GM18870 (cell line): ENCODE measurements around the gene DNER.
A peak's percentile ranks its signal among the peaks of the same experiment; 100 is the strongest.
"Not testable (repeated sequence)": the region's sequence is repeated elsewhere in the genome, so short reads cannot be mapped to it uniquely, and the experiment has no call there.

Source experiments
- ATAC-seq: cut with Tn5 transposase; IDR thresholded peaks from one replicate; pipeline ENCODE4 v1.9.1; 2021; ENCODE audit warnings: moderate library complexity; ENCODE audit not compliant: unreplicated experiment

The DNER gene

DNA sequence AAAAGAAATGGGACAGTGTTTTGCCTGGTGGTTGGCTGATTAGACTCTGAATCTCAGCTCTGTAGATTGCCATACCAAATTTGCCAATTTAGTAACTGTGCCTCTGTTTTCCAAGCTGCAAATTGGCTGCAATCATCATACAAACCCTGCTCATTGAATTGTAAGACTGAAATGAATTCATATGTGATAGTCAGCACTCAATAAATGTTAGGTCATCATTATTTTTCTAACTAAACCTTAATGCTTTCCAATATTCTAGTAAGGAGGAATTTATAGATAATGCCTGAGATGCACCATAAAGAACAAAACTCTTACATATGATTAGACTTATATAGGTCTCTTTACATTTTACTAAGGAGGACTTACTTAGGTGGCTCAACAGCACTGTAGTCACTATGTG, 85.3 kb downstream of the DNER start:
- no peak for ATAC-seq

DNA sequence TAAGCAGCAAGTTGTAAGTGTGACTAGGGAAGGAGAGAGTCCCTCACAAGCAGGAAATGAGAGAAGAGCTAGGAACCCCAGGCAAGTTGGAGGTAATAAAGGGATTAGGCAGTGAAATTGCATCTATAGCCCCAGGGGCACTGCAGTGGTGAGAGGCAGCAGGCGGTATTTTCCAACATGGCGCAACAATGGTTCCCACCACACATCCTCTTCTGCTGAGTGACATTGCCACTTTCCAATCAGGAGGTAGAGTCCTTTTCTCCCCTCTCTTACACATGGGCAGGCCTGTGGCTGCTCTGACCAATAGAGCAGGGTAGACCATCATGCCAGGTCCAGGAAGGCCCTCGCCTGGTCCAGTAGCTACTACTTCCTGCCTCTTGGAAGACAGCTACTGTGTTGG, 86.6 kb downstream of the DNER start:
- no peak for ATAC-seq

DNA sequence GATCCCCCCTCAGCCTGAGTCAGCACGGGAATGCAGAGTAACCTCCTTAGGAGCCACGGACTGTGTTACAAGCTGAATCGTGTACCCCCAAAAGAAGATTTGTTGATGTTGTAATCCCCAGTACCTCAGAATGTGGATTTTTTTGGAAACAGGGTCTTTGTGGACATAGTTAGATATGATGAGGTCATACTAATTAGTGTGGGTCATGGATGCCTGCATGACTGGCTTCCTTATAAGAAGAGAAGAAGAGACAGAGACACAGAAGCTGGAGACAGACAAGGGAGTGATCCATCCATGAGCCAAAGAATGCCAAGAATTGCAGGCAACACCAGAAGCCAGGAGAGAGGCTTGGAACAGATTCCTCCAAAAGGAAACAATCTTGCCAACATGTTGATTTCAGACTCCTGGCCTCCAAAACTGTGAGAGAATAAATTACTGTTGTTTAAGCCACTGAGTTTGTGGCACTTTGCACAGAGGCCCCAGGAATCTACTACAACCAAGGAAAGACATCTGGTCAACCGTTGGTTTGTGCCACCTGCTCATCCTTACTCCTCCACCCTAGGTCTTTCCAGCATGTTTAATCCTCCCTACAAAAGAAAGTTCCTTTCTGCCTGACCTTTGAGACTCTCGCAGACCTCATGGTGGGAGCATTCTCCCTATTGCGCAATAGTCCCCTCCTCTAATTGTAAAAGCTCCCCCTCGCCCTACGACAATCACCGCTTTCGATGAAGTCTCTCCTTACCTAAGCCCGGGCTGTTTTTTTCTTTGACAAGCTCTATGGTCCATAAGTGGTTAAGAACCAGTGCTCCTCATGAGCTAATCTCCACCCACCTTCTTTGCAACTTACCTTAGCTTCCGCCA, 91.6 kb downstream of the DNER start:
- ATAC-seq, result no peak

DNA sequence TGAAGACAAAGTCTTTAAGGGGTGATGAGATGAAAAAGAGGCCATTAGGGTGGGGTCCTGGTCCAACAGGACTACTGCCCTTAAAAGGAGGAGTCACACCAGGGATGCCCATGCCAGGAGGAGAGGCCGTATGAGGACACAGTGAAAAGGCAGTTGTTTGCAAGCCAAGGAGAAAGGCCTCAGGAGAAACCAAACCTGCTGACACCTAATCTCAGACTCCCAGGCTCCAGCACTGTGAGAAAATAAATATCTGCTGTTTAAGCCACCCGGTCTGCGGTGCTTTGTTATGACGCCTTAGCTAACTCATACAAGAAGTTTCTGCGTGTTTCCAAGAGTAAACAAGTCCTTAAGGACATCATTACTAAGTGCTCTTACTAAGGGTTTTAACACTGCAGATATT, 93.6 kb downstream of the DNER start:
- ATAC-seq, result no peak

DNA sequence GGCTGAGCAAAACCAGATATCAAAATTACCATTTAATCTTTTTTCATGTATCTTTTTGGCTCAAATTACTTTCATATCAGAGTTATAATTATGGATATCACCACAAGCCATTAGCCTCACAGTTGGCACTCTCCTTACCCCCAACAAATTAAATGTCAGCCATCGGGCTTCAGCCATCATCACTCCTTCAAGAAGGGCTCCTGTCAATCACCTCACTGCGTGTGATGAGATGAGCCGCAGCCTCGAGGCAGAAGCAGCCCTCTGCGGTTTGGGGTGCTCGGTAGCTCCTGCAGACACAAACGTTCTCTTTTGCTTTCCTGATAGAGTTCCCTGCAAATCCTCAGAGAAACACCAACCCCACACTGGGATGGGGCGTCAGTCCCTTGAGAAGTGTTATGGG, 94.1 kb downstream of the DNER start:
- no peak for ATAC-seq

DNA sequence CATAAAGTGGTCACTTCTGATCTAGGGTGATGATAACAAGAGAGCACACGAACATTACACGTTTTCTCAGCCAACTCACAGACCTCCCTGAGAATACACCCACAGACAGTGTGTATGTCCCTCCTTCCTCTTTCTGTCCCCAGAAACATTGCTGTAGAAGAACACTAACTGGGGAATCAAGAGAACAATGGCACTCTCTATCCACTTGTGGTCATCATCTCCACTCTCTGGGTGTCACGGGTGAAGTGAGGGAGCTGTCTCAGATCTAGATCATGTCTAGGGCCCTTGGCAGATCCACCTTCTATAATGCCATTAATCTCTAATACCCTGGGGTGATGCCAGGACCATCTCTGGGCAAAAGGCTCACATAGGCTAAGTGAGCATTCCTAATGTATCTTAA, 97.9 kb downstream of the DNER start:
- no peak for ATAC-seq

DNA sequence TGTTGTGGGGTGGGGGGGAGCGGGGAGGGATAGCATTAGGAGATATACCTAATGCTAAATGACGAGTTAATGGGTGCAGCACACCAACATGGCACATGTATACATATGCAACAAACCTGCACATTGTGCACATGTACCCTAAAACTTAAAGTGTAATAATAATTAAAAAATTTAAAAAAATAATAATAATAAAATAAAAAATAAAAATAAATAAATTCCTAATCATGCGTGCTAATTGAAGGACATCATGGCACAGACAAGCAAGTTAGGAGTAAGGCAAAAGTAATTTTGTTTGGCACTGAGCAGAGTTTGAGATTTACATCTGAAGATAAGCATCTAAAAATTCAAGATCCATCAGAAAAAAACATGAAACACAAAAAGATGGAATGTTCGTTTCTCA, 100.3 kb downstream of the DNER start:
- not testable (repeated sequence) for ATAC-seq

DNA sequence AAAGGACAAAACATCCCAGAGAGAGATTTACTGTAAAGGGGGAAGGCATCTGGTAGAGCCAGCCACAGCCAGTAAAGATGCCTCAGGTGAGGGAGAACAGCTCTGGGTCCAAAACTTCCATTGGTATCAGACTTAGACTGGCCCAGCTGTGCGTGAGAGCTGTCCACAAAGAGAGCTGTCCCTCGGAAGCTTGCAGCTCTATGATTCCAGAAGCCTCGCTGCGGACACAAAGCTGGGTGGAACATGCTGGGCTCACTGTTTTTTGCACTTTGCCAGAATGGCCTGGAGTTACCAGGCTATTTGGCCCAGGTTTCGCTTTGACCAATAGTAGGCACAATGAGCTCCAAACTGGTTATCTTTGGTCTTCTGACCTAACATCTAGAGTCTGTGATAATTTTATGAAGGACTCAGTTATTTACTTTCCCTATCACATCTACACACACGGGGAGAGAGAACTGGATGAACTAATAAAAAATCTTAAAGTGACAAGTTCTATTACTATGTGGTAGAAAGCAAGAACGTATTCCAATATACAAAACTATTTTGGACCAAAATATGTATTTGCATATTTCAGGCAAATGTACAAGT, 101.9 kb downstream of the DNER start:
- no peak for ATAC-seq

DNA sequence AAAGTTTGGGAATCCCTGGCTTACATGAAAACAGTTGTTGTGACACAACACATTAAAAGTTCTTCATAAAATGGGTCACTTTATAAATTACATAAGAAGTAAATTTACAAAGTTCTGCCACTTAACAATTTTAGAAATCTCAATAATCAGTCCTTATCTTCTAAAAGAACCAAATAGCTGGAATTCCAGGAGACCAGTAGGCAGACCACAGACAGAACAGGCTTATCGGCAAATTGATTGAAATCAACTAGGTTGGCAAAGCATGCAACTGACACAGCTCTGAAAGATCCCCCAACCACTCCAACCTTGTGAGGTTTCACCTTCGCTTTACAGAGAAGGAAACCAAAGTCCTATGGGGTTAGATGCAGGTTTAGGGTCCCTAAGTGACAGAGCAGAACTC, 103.0 kb downstream of the DNER start:
- ATAC-seq, result no peak

DNA sequence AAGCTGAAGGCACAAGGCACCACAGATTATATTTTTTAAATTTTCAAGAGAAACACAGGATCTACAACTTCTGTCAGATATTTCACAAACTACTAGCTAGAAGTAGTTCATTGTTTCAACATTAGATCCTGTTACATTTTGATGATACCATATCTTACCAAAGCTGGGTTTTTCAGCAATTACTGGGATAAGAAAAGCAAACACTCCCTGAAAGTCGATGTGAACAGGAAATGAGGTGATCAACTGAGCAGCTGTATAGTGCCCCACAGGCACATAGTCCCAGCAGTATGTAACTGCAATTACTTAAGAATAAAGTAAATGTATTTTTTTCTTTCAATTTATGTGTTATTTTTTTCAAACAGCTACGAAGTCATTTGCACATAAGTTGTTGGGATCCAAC, 103.5 kb downstream of the DNER start:
- no peak for ATAC-seq

DNA sequence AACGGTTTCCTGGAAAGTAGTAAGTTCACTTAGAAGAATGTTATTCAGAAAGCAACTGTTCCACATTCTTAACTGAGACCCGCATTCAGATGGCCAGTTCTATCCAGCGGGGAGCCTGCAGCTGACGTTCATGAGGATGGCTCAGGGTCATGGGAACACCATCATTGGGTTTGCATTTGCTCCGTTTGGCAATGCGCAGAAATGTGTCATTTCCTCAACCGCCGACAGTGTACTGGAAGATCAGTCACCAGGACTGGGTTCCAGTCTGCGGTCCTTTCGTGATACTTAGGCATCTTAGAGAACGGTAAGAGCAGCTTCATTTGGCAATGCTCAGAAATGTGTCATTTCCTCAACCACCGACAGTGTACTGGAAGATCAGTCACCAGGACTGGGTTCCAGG, 104.0 kb downstream of the DNER start:
- ATAC-seq, result no peak

DNA sequence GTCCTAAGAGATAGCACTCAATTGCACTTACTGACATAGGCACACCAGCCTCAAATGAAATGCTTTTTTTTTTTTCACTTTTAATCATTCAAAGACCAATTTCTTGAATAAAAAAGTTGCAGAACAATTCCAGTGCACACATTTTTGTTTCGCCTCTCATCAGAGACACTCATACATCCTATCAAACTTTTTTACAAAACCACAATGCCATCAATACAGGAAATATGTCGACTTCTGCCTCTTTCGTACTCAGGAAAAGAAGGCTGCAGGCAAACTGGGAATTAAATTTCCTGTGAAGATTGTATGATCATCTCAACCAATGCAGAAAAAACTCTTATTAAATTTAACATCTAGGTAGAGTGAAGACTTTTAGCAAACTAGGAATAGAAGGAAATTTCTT, 112.4 kb downstream of the DNER start:
- no peak for ATAC-seq

DNA sequence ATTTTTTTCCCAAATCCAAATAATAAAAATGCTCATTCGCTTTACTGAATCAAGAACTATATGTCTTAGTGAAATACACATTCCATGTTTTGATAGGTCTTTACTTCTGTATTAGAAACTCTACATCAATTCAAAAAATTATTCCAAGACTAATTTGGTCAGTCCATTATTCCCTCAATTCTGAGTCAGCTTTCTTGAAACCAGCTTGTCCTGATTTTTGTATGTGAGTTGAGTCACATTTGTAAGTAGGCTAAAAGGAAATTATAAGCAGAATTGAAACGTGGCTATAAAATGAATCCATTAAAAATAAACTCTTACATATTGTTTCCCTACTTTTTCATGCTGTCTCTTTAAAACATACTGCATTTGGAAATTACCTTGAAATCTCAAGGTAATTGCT, 113.0 kb downstream of the DNER start:
- ATAC-seq, result no peak

DNA sequence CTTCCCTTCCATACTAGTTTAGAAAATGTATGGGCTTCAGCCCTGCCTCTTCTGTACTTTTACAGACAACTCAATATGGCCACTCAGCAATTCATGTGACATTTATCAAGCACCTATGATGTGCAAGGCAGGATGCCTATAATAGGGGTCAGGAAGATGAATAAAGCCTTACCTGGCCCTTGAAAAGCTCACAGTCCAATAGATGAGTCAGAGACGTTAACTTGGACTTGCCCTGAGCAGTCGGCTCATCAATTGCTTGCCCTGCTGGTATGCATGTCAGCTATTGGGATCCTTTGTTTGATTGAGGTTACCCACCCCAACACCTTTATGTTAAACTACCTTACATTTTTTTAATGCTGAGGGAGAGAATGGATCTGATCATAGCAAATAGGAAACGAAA, 116.1 kb downstream of the DNER start:
- no peak for ATAC-seq

DNA sequence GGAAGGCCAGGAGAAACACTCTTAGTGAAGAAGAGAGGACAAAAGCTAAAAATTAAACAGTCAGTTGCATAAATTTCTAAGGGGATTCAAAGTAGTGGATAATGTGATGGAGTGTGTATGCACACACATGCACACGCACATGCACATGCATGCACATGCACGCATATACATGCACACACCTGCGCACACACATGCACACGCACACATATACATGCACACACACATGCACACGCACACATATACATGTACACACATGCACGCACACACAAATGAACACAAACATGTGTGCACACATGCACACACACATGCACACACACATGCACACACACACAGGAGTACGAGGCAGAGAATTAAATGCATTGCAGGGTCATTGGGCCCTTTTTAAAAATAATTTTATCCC, 117.6 kb downstream of the DNER start:
- no peak for ATAC-seq

DNA sequence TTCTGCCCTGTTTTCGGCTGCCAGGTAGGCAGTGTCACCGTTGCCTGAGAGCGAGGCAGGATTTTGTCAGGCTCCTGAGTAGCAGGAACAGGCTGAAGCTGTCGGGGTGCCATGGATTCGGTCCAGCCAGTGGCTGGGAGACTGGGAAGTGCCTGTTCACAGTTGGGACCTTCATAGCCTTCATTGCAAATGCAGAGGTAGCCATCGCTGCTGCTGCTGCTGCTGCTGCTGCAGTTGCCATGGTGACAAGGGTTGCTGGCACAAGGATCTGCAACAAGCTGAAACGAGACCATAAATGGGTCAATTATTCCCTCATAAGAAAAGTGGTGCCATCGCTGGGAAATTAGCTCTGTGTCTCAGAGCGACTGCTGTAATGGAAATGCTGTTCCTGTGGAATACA, 122.7 kb downstream of the DNER start:
- ATAC-seq, result no peak

DNA sequence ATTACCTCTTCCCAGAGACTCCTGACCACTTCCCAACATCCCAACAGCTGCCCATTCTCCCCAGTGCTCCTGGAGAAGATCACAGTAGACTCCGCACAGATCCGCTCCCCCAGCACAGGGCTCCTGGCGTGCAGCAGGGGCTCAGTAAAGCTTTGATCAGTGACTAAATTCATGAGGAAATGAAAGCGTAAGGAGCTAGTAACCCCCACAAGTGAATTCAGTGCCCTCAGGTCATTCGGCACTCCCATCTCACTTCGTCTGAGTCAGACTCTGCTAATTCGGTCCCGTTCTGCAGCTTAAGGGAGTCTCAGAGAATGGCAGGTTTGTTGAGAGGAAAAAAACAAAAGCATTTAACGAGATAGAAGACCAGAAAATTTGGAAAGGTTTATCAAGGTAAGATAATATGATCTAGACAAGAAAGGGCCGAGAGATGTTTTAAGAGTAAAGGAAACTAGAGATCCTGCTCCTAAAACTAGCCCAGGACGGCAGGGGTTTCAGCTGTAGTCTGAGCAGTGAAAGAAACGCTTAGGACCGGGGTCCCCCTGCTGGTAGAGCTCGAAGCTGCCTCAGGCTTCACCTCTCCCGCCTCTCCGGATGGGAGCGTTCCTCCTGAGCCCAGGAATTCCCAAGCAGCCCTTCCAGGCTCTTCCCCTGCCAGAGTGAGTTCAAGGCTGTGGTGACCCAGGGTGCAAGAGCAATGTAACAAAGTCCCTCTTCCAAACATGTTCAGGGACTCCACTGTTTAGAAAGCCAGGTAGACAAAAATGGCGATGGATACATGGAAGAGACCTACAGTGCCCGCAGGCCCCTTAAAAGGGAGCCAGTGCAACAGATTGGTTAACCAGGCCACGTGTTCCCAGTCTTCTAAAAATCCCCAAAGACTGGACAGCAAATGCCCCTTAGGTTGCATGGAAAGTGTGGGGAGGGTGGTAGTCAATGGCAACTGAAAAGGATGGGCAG, 127.3 kb downstream of the DNER start:
- peak; percentile 79 for ATAC-seq

DNA sequence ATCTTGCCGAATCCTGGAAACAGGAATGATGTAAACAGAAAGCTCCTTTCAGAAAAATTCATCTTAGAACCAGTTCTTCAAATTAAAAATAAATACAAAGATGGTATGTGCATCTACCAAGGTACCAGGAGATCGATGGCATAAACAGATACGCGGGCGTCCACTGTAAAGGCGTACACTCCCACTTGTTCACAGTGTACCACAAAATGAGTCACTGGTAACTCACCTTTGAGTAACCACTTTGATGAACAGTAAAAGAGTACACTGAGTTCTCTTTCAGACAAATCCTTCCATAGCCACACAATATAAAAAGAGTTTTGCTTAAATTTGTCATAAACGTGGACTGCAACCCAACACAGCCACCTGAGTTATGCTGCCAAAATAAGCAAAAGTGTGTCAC, 128.3 kb downstream of the DNER start:
- ATAC-seq, result no peak

DNA sequence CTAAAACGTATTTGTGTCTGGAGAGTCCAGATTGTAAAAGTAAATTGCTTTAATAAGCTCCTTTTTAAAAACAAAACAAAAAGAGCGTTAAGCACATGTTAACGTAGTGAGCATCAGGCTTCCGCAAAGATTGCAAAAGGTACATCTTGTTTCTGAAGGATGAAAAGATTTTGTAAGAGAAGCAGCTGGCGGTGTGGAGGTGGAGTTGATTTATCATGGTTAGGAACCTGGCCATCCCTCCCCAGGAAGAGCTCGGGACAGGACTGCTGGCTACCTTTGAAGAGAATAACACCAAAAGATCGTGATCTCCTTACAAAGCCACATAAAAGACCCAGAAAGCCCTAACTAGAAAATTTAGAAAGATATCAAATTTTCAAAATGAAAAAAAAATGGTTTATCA, 132.2 kb downstream of the DNER start:
- no peak for ATAC-seq

DNA sequence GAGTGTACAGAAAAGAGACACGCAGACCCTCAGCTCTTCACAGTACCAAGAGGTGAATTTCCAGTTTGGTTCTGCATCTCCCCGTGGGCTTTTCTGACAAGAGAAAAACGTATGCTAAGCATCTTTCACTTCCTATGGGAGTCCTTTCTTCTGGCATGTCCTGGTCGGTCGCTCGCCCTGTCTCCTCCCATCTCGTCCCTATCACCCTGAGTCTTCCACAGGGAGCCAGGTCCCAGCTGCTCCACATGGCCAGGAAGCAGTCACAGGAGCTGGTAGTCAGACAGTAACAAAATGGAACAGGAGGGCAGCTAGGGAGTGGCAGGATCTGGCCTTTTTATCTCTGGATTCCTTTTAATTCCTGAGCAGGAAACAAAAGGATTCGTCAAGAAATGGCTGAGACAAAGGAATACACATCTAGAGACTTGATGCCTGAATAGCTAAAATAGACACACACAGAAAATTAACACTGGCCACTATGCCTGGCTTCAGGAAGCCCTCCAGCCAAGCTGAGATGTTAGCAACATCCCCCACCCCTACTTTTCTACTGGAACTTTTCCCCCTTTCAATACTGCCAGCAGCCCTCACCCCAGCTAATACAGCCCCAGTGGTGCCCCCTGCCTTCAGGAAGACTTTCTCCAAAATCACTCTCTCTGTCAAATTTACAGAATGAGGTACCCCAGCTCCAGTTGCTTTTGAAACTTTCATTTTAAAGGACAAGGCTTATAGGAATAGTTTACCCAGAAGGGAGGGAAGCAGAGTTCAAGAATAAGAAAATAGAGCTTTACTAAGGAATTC, 136.1 kb downstream of the DNER start:
- no peak for ATAC-seq
